SK-N-SH (cell line): ENCODE results near the gene AAMP. TPM values are rescaled to one million over a fixed set of nuclear protein-coding genes. Genes with fewer than 3 reads are reported as not detected.

Experiments used
- CTCF ChIA-PET: fragments of 300-600, 350-600 bp; formaldehyde crosslinking; extraction: SDS; loops from one replicate; lab custom pipeline; 2021; lab: Yijun Ruan, JAX
- POLR2A ChIA-PET: fragments of 350-600 bp; sonication (Branson Sonifier 250); formaldehyde crosslinking; extraction: SDS; loops from one replicate; lab custom pipeline; 2020; ENCODE audit warnings: antibody characterized with exemption, inconsistent platforms; lab: Yijun Ruan, JAX
- DNase-seq: peaks from one replicate; pipeline ENCODE4 v3.0.0; 2012
- H2AFZ ChIP-seq: fragments of 200-600 bp; sonication (generic); 2 replicates; pipeline ENCODE4 v1.8.1; 2016; ENCODE audit warnings: antibody characterized with exemption, mild to moderate bottlenecking, low read depth
- H3F3A ChIP-seq: fragments of 200-600 bp; sonication (generic); replicated peaks from 2 replicates; pipeline ENCODE3; 2016; ENCODE audit warnings: antibody characterized with exemption, mild to moderate bottlenecking; ENCODE audit not compliant: insufficient read depth
- H3K27ac ChIP-seq, 2 experiments: fragments of 200-500 bp in 1 of 2; fragments of 200-600 bp in 1 of 2; sonication (Bioruptor generic) in 1 of 2; sonication (generic), shearing (Covaris generic) in 1 of 2; 2 replicates each; pipeline versions ENCODE4 v1.5.1 to v1.6.1; 2014 to 2016; ENCODE audit warnings: low read depth in 2 of 2, inconsistent platforms in 1 of 2, low read length in 1 of 2, mild to moderate bottlenecking in 1 of 2, mixed read lengths in 1 of 2
- H3K27me3 ChIP-seq: fragments of 200-600 bp; sonication (generic), shearing (Covaris generic); 2 replicates; pipeline ENCODE4 v1.6.1; 2016; ENCODE audit warnings: mixed run types; ENCODE audit not compliant: insufficient read depth
- H3K36me3 ChIP-seq, 2 experiments: fragments of 200-500 bp in 1 of 2; fragments of 200-600 bp in 1 of 2; sonication (Bioruptor generic) in 1 of 2; sonication (generic) in 1 of 2; replicated peaks in 1 of 2; 2 replicates each; pipeline versions ENCODE3 to v1.5.1; 2014 to 2016; ENCODE audit warnings: low read length in 1 of 2, mild to moderate bottlenecking in 1 of 2; ENCODE audit not compliant: insufficient read depth in 2 of 2, control insufficient read depth in 1 of 2
- H3K4me1 ChIP-seq, 2 experiments: fragments of 200-500 bp in 1 of 2; fragments of 200-600 bp in 1 of 2; sonication (Bioruptor generic) in 1 of 2; sonication (generic), shearing (Covaris generic) in 1 of 2; 2 replicates each; pipeline versions ENCODE4 v1.5.1 to v1.6.1; 2014 to 2016; ENCODE audit warnings: low read depth in 1 of 2, low read length in 1 of 2, mixed run types in 1 of 2; ENCODE audit not compliant: insufficient read depth in 2 of 2, control insufficient read depth in 1 of 2
- H3K4me2 ChIP-seq: fragments of 200-600 bp; sonication (generic), shearing (Covaris generic); 2 replicates; pipeline ENCODE4 v1.6.1; 2017; ENCODE audit warnings: mixed run types
- H3K4me3 ChIP-seq, 2 experiments: fragments of 200-500 bp in 1 of 2; fragments of 200-600 bp in 1 of 2; sonication (Bioruptor generic) in 1 of 2; sonication (generic), shearing (Covaris generic) in 1 of 2; 2 replicates each; pipeline versions ENCODE4 v1.5.1 to v1.8.1; 2014 to 2016; ENCODE audit warnings: low read depth in 2 of 2, inconsistent platforms in 1 of 2, low read length in 1 of 2, mild to moderate bottlenecking in 1 of 2, mixed read lengths in 1 of 2, moderate library complexity in 1 of 2
- H3K79me2 ChIP-seq: fragments of 200-600 bp; sonication (generic); 2 replicates; pipeline ENCODE4 v1.8.1; 2017; ENCODE audit warnings: mild to moderate bottlenecking; ENCODE audit not compliant: insufficient read depth
- H3K9ac ChIP-seq: fragments of 200-600 bp; sonication (generic); 2 replicates; pipeline ENCODE4 v1.6.1; 2017; ENCODE audit warnings: mixed run types
- H3K9me2 ChIP-seq: fragments of 200-600 bp; sonication (generic); 2 replicates; pipeline ENCODE4 v1.6.1; 2017; ENCODE audit warnings: mixed run types
- H3K9me3 ChIP-seq: fragments of 200-600 bp; sonication (generic); 2 replicates; pipeline ENCODE4 v1.6.1; 2017; ENCODE audit warnings: mixed run types, mild to moderate bottlenecking, moderate library complexity
- H4K20me1 ChIP-seq: fragments of 200-600 bp; sonication (generic); 2 replicates; pipeline ENCODE4 v1.6.1; 2017; ENCODE audit warnings: mild to moderate bottlenecking, mixed run types; ENCODE audit not compliant: insufficient read depth
- CHD2 ChIP-seq: fragments of 150-350 bp; IDR thresholded peaks from 2 replicates; pipeline ENCODE4 v1.6.1; 2018; ENCODE audit warnings: low read length; ENCODE audit not compliant: partially characterized antibody
- FOSL2 ChIP-seq: IDR thresholded peaks from 2 replicates; pipeline ENCODE4 v1.4.0; 2012; ENCODE audit warnings: low read depth, mild to moderate bottlenecking, moderate library complexity, borderline replicate concordance
- FOXJ3 ChIP-seq: sonication (generic); formaldehyde crosslinking; IDR thresholded peaks from 2 replicates; pipeline ENCODE4 v1.5.1; 2020; ENCODE audit warnings: mild to moderate bottlenecking, missing genetic modification reagents
- FOXM1 ChIP-seq: IDR thresholded peaks from 2 replicates; pipeline ENCODE4 v1.4.0; 2012; ENCODE audit warnings: low read depth, mild to moderate bottlenecking
- GATA2 ChIP-seq: sonication (generic); formaldehyde crosslinking; IDR thresholded peaks from 2 replicates; pipeline ENCODE4 v1.5.0; 2020; ENCODE audit warnings: mild to moderate bottlenecking, missing genetic modification reagents
- JUND ChIP-seq: IDR thresholded peaks from 2 replicates; pipeline ENCODE4 v1.4.0; 2012
- MAX ChIP-seq: IDR thresholded peaks from 2 replicates; pipeline ENCODE4 v1.4.0; 2012; ENCODE audit warnings: low read depth
- MXI1 ChIP-seq: IDR thresholded peaks from 2 replicates; pipeline ENCODE4 v1.6.1; 2012; ENCODE audit warnings: mild to moderate bottlenecking, low read depth, low read length, improper control_type of control experiment
- POLR2AphosphoS5 ChIP-seq: IDR thresholded peaks from 2 replicates; pipeline ENCODE4 v1.6.1; 2012; ENCODE audit warnings: low read depth, low read length
- RCOR1 ChIP-seq: fragments of 150-350 bp; IDR thresholded peaks from 2 replicates; pipeline ENCODE4 v1.6.1; 2017; ENCODE audit warnings: antibody characterized with exemption, low read length
- RFX5 ChIP-seq: IDR thresholded peaks from 2 replicates; pipeline ENCODE4 v1.6.1; 2012; ENCODE audit warnings: mild to moderate bottlenecking, improper control_type of control experiment, low read length
- RXRA ChIP-seq: IDR thresholded peaks from 2 replicates; pipeline ENCODE4 v1.4.0; 2012; ENCODE audit warnings: low read depth, mild to moderate bottlenecking, borderline replicate concordance
- SMC3 ChIP-seq: IDR thresholded peaks from 2 replicates; pipeline ENCODE4 v1.6.1; 2012; ENCODE audit warnings: low read depth, low read length, improper control_type of control experiment
- TCF12 ChIP-seq: IDR thresholded peaks from 2 replicates; pipeline ENCODE4 v1.4.0; 2012
- TEAD4 ChIP-seq: IDR thresholded peaks from 2 replicates; pipeline ENCODE4 v1.4.0; 2012; ENCODE audit warnings: mild to moderate bottlenecking, borderline replicate concordance; ENCODE audit not compliant: insufficient read depth
- YY1 ChIP-seq: IDR thresholded peaks from 2 replicates; pipeline ENCODE4 v1.4.0; 2012; ENCODE audit warnings: low read depth, mild to moderate bottlenecking
- WGBS: methylation state at CpG from one replicate; pipeline ENCODE4 v1.1.6; 2017; ENCODE audit warnings: low lambda C conversion rate; 5-methylcytosine and 5-hydroxymethylcytosine counted together
- polyA plus RNA-seq, 3 experiments: library from polyadenylated mRNA; depleted of rRNA; stranded (reverse); fragments of >200 nt; gene quantifications; 2 replicates each; pipeline ENCODE4 v1.2.3, GENCODE V29; 2012
- TF ChIP-seq, protein P1 (sequence below): fragments of 150-350 bp; IDR thresholded peaks from 2 replicates; pipeline ENCODE4 v1.6.1; 2017; ENCODE audit warnings: antibody characterized with exemption, low read length, low read depth, borderline replicate concordance
- TF ChIP-seq, protein P2 (sequence below): IDR thresholded peaks from 2 replicates; pipeline ENCODE4; 2012
- TF ChIP-seq, protein P3 (sequence below): fragments of 150-350 bp; IDR thresholded peaks from 2 replicates; pipeline ENCODE4 v1.6.1; 2016; ENCODE audit warnings: mild to moderate bottlenecking, low read depth, low read length

AAMP gene
- polyA plus RNA-seq, 1 of the 3 experiments (the other 2 are of a cell fraction): 276 TPM

DNA sequence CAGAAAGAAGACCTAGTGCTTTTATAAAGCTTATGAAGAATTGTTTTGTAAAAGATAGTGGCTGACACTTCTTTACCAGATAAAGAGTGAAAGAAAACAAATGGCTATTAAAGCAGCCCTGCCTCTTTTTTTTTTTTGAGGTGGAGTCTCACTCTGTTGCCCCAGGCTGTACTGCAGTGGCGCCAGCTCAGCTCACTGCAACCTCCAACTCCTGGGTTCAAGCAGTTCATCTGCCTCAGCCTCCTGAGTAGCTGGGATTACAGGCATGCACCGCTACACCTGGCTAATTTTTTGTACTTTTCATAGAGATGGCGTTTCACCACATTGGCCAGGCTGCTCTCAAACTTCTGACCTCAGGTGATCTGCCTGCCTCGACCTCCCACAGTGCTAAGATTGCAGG lies 40.1 kb downstream of the AAMP start:
- POLR2A ChIA-PET: interaction anchor here (1.2 kb wide), 1 partner anchor 13 kb away, joined by 6 read pairs; the partner anchor contains the start of gene ARPC2
- Histone ChIP-seq H3K9ac (no peak overlapping the region; the same call in 1 of the 2 replicates), H3K4me1 (peaks cover 0 to 25% of the 10 kb centered on the region in 2 experiments), H2AFZ (no peak overlapping the region), H3K27ac (peak overlapping the region; percentile 64 to 89; a peak in 3 of 4 replicates), H3K36me3 (peaks cover 65 to 86% of the 10 kb centered on the region in 2 experiments), H4K20me1 (peaks cover 12% of the 10 kb centered on the region), H3K4me3 (no peak overlapping the region), H3K79me2 (peaks cover 83% of the 10 kb centered on the region), H3K4me2 (peak overlapping the region; percentile 38; the same call in 1 of the 2 replicates), H3K27me3 (no peaks in the 10 kb centered on the region), H3K9me3 (no peaks in the 10 kb centered on the region), H3F3A (peaks cover 51% of the 10 kb centered on the region), H3K9me2 (no peaks in the 10 kb centered on the region)
- CTCF ChIA-PET: interaction anchor here (0.7 kb wide), 1 partner anchor 444 kb away, joined by 3 read pairs; no protein-coding TSS in a partner anchor
- TF ChIP-seq, protein P1, sequence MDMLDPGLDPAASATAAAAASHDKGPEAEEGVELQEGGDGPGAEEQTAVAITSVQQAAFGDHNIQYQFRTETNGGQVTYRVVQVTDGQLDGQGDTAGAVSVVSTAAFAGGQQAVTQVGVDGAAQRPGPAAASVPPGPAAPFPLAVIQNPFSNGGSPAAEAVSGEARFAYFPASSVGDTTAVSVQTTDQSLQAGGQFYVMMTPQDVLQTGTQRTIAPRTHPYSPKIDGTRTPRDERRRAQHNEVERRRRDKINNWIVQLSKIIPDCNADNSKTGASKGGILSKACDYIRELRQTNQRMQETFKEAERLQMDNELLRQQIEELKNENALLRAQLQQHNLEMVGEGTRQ: no peak
- no peak for TF ChIP-seq FOXM1
- no peak for TF ChIP-seq RFX5
- no peak for TF ChIP-seq FOXJ3 (CRISPR knock-in tag)
- no peak for TF ChIP-seq MXI1
- TF ChIP-seq YY1: no peak
- no peak for TF ChIP-seq CHD2
- no peak for TF ChIP-seq GATA2 (CRISPR knock-in tag)
- no peak for TF ChIP-seq SMC3
- TF ChIP-seq, protein P2, sequence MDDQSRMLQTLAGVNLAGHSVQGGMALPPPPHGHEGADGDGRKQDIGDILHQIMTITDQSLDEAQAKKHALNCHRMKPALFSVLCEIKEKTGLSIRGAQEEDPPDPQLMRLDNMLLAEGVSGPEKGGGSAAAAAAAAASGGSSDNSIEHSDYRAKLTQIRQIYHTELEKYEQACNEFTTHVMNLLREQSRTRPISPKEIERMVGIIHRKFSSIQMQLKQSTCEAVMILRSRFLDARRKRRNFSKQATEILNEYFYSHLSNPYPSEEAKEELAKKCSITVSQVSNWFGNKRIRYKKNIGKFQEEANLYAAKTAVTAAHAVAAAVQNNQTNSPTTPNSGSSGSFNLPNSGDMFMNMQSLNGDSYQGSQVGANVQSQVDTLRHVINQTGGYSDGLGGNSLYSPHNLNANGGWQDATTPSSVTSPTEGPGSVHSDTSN: no peak
- 84% methylated on average over 4 of the region's 4 CpGs for WGBS
- no peak for DNase-seq

DNA sequence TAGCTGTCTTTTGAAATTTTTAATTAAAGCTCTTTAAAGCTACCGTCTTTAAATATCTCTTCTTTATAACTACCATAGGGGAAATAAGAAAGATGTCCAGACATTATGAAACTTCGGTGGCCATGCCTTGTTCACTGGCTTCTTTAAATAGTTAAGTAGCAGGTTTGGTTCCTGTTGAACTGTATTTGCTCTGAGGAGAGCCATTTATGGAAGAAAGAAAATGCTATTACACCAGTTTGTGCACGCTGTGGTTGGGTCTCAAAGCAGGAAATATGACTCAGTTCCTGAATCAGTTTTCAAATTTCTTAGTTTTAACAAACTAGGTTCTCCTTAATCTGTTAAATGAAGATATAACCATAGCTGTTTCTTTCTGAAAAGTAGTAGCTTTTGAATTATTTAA lies 40.7 kb downstream of the AAMP start:
- peak; percentile 23; the same call in 1 of the 2 replicates for TF ChIP-seq TCF12
- TF ChIP-seq, protein P2: no peak
- no peak; the same call in 1 of the 2 replicates for TF ChIP-seq YY1
- no peak for TF ChIP-seq RCOR1
- TF ChIP-seq JUND: peak; percentile 58
- TF ChIP-seq POLR2AphosphoS5: no peak
- TF ChIP-seq, protein P1: no peak
- TF ChIP-seq, protein P3, sequence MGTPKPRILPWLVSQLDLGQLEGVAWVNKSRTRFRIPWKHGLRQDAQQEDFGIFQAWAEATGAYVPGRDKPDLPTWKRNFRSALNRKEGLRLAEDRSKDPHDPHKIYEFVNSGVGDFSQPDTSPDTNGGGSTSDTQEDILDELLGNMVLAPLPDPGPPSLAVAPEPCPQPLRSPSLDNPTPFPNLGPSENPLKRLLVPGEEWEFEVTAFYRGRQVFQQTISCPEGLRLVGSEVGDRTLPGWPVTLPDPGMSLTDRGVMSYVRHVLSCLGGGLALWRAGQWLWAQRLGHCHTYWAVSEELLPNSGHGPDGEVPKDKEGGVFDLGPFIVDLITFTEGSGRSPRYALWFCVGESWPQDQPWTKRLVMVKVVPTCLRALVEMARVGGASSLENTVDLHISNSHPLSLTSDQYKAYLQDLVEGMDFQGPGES: no peak
- TF ChIP-seq RXRA: peak; percentile 51; the same call in 1 of the 2 replicates
- no peak for TF ChIP-seq TEAD4
- TF ChIP-seq MAX: peak; percentile 54; the same call in 1 of the 2 replicates
- TF ChIP-seq FOSL2: peak; percentile 72; the same call in 1 of the 2 replicates
- peak overlapping the region; percentile 38; the same call in 1 of the 2 replicates for H3K4me2 ChIP-seq
- peaks cover 65 to 86% of the 10 kb centered on the region in 2 experiments for H3K36me3 ChIP-seq
- H3K9me2 ChIP-seq: no peaks in the 10 kb centered on the region
- DNase-seq: no peak
- no peaks in the 10 kb centered on the region for H3K27me3 ChIP-seq
- 11% methylated on average over 3 of the region's 3 CpGs for WGBS
- H4K20me1 ChIP-seq: peaks cover 18% of the 10 kb centered on the region
- ChIA-PET POLR2A (interaction anchor here (0.7 to 1.2 kb wide), 2 partner anchors 11 to 12 kb away, joined by 3 to 6 read pairs; partner anchors contain the start of gene ARPC2), CTCF (interaction anchor here (0.7 kb wide), 1 partner anchor 444 kb away, joined by 3 read pairs; no protein-coding TSS in a partner anchor)
- H3K4me3 ChIP-seq: no peak overlapping the region
- H3K4me1 ChIP-seq: peaks cover 0 to 25% of the 10 kb centered on the region in 2 experiments
- no peaks in the 10 kb centered on the region for H3K9me3 ChIP-seq
- H2AFZ ChIP-seq: no peak overlapping the region
- peaks cover 84% of the 10 kb centered on the region for H3K79me2 ChIP-seq
- H3K27ac ChIP-seq: peak overlapping the region; percentile 64 to 89; a peak in 3 of 4 replicates
- H3K9ac ChIP-seq: peak overlapping the region; percentile 20; the same call in 1 of the 2 replicates
- peaks cover 46% of the 10 kb centered on the region for H3F3A ChIP-seq
